HG03139 (cell line): ENCODE measurements around the gene MSL2.
"Not testable (repeated sequence)": the region's sequence is repeated elsewhere in the genome, so short reads cannot be mapped to it uniquely, and the experiment has no call there.

Source experiments
- ATAC-seq: cut with Tn5 transposase; IDR thresholded peaks from one replicate; pipeline ENCODE4 v1.9.1; 2021; ENCODE audit not compliant: unreplicated experiment

Gene MSL2

DNA sequence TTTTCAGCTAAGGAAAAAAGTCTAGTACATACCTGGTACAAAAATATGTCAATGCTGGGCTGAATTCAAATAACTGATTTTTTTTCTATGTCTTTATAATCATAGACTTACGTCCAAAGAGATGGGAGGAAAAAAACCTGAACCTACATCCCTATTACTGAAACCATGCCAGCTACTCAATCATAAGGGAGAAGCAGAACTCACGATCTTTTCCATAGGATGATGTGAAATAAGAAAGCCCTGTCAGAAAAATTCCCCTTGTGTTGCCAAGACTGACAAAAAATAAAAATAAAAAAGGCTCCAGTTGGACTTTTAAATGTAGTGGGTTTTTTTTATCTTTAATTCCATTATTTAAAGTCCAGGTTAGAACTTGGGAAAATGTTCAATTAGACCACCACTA, 3.3 kb downstream of the MSL2 start:
- ATAC-seq: no peak

DNA sequence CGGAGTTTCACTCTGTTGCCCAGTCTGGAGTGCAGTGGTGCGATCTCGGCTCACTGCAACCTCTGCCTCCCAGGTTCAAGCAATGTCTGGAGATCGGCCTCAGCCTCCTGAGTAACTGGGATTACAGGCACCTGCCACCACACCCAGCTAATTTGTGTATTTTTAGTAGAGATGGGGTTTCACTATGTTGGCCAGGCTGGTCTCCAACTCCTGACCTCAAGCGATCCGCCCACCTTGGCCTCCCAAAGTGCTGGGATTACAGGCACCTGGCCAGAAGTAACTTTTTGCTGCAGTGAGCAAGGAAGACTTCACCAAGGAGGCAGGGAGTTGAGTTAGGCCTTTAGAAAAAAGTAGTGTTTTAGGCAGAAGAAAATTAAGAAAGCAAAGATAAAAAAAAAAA, 3.9 kb downstream of the MSL2 start:
- not testable (repeated sequence) for ATAC-seq

DNA sequence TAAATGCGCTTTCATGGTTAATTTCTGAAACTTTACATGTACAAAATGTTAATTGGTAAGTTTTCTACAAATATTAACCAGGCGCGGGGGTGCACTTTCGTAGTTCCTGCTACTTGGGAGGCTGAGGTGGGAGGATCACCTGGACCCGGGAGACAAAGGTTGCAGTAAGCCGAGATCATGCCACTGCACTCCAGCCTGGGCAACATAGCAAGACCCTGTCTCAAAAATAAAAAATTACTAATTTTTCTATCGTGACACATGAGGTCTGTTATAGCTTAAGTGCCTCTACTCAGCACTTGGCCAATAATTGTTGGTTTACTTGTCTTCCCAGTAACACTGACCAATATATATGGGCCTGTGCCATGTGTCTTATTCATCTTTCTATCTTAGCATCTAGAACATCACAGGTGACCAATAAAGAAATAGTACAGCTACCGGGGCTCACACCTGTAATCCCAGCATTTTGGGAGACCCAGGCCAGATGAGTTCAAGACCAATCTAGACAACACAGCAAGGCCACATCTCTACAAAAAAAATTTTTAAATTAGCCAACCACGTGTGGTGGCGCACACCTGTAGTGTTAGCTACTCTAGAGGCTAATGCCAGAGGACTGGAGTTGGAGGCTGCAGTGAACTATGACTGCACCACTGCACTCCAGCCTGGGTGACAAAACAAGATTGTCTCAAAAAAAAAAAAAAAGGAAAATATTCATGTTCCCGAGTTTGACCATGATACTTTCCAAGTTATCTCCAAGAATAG, 6.1 kb downstream of the MSL2 start:
- no peak for ATAC-seq

DNA sequence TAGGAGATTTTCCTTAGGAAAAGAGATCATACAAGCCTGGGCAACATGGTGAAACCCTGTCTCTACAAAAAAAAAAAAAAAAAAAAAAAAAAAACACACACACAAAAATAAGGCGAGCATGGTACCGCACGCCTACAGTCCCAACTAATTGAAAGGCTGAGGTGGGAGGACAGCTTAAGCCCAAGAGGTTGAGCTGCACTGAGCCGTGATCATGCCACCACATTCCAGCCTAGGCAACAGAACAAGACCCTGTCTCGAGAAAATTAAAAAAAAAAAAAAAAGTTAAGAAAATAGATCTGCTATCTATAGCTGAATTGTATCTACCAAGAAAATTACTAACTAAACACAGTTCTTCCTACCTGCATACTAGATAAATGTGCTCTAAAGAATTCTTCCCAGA, 7.1 kb downstream of the MSL2 start:
- no peak for ATAC-seq

DNA sequence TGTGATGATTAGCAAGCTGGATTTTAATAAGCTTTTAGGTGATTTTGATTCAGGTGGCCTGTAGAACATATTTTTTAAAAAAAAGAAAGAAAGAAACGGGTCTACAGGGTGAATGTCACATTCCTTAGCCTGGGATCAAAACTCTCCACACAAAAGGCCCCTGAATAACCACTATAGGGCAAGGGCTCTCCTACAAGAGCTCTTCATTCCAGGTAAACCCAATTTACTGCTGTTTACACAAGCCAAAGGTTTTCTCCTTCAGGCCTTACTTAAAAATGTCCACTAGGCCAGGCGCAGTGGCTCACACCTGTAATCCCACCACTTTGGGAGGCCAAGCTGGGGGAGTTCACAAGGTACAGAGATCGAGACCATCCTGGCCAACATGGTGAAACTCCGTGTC, 8.3 kb downstream of the MSL2 start:
- no peak for ATAC-seq

DNA sequence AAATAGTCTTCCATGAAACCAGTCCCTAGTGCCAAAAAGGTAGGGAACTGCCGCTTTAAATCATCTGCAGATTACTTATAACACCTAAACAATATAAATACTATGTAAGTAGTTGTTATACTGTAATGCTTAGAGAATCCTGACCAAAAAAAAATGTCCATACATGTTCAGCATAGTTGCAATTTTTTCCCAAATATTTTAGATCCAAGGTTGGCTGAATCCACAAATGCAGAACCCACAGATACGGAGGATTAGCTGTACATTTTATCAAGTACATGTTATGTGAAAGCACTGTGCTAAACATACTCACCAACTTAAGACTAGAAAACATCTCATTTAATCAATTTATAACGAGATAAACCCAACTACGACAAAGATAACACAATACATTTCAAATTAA, 9.3 kb downstream of the MSL2 start:
- no peak for ATAC-seq

DNA sequence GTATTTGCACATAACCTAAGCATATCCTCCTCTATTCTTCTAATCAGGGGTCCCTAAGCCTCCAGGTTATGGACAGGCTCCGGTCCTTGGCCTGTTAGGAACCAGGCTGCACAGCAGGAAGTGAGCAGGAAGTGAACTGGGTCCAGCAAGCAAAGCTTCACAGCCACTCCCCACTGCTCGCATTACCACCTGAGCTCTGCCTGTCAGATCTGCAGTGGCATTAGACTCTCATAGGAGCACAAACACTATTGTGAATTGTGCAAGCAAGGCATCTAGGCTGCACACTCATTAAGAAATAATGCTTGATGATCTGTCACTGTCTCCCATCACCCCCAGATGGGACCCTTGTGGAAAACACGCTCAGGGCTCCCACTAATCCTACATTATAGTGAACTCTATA, 9.8 kb downstream of the MSL2 start:
- ATAC-seq: no peak

DNA sequence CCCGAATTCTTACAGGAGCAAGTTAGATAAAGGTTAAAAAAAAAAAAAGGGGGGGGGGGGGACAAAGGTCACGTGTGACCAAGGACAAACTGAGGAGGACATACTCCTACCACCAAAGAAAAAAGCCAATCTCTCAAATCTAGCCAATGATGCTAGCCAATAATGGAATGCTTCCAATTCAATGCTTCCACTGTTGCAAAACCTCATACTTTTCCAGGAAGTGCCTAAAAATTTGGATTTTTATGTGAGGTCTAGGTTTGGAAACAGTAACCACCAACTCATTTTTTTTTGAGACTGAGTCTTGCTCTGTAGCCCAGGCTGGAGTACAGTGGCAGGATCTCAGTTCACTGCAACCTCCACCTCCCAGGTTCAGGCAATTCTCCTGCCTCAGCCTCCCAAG, 11.4 kb downstream of the MSL2 start:
- ATAC-seq: no peak

DNA sequence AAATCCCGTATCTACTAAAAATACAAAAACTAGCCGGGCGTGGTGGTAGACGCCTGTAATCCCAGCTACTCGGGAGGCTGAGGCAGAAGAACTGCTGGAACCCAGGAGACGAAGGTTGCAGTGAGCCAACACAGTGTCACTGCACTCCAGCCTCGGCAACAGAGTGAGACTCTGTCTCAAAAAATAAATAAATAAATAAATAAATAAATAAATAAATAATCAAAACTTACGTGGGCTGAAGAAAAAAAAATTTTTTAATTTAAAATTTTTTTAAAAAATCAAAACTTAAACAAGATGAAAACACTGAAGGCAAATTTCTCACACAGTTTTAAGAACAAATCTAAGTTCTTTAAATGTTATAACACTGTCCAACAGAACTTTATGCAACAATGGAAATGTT, 14.4 kb downstream of the MSL2 start:
- ATAC-seq: no peak

DNA sequence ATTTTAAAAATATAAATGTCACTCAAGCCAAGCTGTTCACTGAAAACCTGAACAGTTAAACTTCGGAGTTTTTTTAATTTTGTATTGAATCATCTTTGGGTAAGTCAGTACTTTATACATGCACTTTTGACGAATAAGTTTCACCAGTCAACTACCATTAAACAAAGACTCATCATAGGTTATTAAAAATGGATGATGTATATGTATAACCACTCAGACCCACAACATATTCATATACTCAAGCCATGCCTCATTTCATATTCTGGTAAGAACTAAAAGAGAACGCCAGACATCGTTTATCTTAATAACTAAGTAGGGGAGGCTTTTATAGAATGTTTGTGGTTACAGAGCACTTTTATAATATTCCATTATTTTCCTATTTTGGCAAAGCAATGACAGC, 18.3 kb downstream of the MSL2 start:
- no peak for ATAC-seq

DNA sequence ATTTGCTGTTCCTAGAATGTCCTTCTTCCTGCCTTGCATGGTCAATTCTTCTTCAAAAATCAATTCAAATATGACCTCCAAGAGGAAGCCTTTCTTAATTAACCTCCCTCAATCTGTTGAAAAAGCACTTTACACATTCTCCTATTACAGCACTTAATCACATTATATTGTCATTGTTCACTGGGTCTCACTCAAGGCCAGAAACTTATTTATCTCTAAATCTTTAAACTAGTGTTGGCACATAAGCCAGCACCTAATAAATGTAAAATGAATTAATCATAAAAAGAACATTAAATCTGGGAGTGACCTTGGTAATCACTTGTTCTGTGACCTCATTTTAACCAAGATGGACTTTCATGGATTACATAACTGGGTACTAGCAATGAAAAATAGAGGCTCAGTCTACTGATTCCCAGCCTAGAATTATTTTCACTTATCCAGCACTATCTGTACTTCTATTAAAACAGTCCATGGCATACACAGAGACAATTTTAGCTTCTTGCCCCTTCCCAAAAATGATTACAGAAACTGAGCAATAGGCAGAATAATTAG, 22.1 kb downstream of the MSL2 start:
- ATAC-seq: no peak

DNA sequence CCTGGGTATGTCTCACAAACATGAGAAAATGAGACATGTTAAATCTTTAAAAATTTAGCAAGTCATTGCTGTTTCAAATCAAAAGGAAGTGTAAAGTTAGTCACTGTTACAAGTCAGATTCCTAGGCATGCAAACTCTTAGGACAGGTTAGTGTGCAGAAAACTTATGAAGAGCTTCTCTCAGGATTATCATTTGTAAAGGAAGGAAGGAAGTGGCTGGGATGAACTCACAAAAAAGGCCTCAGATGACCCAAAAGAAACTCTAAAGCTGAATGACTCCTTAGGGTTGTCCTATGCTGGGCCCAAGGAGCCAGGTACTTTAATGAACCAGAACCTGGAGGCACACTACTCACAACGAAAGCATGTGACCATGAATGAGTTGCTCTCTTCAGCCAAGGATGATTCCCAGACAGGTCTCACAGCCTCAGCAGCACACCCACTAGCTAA, 25.0 kb downstream of the MSL2 start:
- ATAC-seq: no peak

DNA sequence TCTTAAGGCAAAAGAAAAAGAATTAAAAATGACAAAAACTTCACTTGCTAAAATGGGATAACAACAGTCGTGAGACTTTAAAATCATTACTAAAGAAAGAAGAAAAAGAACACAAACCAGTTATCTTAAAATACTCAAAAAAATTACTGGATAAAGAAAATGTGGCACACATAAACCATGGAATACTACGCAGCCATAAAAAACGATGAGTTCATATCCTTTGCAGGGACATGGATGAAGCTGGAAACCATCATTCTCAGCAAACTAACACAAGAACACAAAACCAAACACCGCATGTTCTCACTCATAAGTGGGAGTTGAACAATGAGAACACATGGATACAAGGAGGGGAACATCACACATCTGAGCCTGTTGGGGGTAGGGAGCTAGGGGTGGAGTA, 27.9 kb downstream of the MSL2 start:
- ATAC-seq: not testable (repeated sequence)

DNA sequence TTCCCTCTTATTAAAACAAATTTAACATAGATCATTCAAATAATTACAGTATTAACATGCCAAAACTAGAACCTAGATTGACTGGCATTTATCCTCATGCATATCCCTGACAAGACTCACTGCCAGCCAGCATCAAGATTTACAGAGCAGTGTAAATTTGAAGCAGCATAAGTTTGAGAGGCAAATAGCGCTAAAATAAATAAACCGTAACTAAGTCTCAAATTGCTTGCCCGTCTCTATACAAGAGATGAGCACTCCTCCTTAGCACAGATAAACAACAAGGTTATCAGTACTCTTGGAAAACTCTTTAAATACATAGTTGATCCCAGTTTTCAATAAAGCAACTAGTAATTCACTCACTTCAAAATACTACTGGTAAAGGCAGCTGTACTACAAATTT, 29.6 kb downstream of the MSL2 start:
- no peak for ATAC-seq

DNA sequence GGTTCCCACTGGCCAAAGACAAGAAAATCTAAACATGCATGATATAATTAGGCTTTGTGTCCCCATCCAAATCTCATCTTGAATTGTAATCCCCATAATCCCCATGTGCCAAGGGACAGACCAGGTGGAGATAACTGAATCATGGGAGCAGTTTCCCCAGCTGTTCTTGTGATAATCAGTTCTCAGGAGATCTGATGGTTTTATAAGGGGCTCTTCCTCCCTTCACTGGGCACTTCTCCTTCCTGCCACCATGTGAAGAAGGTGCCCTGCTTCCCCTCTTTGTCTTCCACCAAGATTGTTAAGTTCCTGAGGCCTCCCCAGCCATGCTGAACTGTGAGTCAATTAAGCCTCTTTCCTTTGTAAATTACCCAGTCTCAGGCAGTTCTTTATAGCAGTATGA, 32.5 kb downstream of the MSL2 start:
- not testable (repeated sequence) for ATAC-seq

DNA sequence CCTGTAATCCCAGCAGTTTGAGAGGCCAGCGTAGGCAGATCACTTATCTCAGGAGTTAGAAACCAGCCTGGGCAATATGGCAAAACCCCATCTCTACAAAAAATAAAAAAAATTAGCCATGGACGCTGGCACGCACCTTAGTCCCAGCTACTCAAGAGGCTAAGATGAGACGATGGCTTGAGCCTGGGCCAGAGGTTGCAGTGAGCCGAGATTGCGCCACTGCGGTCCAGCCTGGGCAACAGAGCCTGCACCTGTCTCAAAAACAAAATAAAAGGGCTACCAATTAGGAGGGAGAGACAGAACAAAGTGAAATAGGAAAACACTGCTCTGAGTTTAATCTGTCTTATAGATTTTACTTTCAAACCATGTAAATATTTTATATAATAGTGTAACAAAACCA, 33.8 kb downstream of the MSL2 start:
- no peak for ATAC-seq

DNA sequence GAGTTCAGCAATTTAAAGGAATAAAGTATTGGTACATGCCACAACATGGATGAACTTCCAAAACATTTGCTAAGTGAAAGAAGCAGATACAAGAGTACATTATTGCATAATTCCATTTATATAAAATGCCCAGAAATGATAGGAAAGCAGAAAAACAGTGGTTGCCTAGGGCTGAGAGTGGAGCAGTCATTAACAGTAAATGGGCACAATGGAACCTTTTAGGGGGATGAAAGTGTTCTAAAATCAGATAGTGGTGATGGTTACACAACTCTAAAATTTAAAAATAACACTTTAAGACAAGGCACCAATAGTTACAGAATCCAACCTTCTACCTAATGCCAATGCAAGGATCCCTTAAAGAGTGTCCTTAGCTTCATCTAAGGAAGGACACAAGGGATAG, 34.6 kb downstream of the MSL2 start:
- no peak for ATAC-seq

DNA sequence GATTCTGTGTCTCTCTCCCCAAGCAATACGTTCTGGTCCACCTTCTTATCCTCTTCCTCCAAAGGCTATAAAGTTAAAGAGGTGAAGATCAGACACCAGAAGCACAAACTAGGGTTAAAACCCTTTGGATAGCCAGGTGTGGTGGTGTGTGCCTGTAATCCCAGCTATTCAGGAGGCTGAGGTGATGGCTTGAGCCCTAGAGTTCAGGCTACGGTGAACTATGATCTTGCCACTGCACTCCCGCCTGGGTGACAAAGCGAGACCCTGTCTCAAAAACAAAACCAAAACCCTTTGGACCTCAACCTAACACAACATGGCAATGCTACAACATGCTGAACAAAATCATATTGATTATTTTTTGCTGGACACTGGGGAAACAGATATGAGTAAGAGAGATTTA, 43.2 kb downstream of the MSL2 start:
- ATAC-seq: no peak

DNA sequence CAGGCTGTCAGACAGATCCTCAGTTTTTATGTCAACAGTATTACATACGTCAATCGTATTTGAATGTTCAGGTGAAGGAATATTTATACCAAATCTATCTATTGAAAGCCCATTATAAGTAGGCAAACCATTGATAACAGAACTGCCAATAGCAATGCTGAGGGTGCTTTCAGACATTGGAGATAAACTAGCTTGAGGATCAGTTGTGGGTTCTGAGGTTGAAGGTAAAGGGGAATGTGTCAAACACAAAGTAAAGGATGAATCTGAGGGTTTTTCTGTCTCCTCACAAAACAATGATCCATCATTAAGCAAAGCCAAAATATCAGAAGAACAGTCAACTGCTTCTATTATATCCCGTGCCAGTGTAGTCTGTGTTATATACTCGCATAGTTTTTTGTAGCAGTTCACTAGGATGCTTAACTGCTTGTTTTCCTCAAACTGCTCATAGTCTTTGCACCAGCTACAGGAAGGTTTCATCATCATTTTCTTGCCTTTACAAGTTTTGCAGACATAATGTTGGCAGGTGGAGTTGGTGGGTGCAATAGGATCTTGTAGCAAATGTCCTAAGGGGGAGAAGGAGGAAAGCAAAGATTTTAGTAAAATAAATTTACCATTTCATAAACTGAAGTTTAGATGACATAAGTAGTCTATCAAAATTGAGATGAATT, 43.8 kb downstream of the MSL2 start:
- ATAC-seq: no peak

DNA sequence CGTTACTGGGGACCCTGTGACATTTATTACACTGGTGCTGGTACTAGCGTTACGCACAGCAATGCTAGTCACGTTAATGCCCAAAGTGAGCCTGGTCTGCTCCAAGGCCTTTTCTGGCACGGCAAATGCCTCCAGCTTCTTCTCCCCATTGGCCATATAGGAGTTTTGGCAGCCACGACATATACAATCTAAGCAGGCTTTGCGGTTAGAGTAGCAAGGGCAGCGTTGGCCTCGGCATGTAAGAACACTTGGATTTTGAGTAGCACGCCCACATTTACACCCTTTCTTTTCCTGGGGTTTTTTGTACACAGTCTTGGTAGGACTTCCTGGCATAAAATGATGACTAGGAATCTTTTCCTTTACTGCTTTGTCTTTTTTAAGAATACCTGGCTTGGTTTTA, 44.9 kb downstream of the MSL2 start:
- no peak for ATAC-seq

DNA sequence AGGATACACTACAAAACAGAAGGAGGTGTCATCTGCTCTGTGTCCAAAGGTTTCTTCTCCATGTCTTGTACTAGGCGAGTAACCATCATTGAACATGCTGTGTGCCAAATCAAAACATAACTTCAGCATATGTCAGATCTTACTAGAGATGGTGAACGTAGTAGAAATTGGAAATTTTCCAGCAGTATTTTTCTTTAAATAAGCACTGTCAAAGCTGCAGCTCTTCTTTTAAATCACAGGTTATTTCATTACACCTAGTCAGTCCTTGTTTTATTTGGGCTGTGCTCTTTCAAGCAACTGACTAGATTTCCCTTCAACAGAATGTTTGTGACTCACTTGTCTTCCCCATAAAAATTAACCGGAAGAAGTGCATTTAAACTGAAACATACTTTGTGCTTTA, 46.5 kb downstream of the MSL2 start:
- no peak for ATAC-seq

DNA sequence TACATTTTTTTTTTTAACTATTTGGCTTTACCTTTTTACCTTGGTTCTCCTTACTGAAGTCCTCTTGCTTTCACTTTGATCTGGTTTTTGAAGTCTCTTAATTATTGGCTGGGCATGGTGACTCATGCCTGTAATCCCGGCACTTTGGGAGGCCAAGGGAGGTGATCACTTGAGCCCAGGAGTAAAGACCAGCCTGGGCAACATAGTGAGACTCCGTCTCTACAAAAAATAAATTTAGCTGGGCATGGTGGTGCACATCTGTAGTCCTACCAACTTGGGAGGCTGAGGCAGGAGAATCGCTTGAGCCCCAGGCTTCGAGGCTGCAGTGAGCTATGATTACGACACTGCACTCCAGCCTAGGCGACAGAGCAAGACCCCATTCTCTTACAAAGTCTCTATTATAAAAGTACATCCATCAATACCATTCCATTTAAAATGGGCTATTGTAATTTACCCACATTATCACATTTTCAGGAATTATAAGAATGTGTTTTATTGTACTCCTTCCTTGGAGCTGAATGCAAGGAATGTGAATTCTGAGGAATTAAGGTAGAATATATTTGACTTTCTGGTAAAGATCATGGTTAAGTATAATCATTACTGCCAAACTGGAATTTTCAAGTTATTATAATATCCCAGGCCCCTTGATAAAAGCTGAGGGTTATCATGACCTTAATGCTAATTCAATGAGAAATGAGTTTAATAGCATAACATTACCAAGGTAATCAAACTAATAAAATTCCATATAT, 49.0 kb downstream of the MSL2 start:
- ATAC-seq: no peak
